GM18861 (cell line): ENCODE measurements around the gene MYL2.

Experiments used
- ATAC-seq: cut with Tn5 transposase; IDR thresholded peaks from one replicate; pipeline ENCODE4 v1.9.1; 2021; ENCODE audit not compliant: unreplicated experiment

MYL2 gene

GRCh38 chr12:110901401-110901800 lies 19.0 kb downstream of the MYL2 start:
- no peak for ATAC-seq

- no peak for ATAC-seq
Observed at GRCh38 chr12:110896559-110896958, 23.8 kb downstream of the MYL2 start.

GRCh38 chr12:110893956-110894355 lies 26.4 kb downstream of the MYL2 start:
- ATAC-seq: no peak

GRCh38 chr12:110889361-110889760 lies 31.0 kb downstream of the MYL2 start:
- ATAC-seq: no peak

- ATAC-seq: no peak
Observed at GRCh38 chr12:110888256-110888991, 32.0 kb downstream of the MYL2 start.

- ATAC-seq: no peak
Observed at GRCh38 chr12:110885152-110885840, 35.1 kb downstream of the MYL2 start.

GRCh38 chr12:110883251-110883650 lies 37.1 kb downstream of the MYL2 start:
- no peak for ATAC-seq

GRCh38 chr12:110880651-110881050 lies 39.7 kb downstream of the MYL2 start:
- ATAC-seq: no peak

GRCh38 chr12:110874781-110875180 lies 45.6 kb downstream of the MYL2 start:
- ATAC-seq: no peak

GRCh38 chr12:110874351-110874750 lies 46.0 kb downstream of the MYL2 start:
- ATAC-seq: no peak

GRCh38 chr12:110872100-110872499 lies 48.3 kb downstream of the MYL2 start:
- no peak for ATAC-seq

GRCh38 chr12:110869803-110870202 lies 50.6 kb downstream of the MYL2 start:
- no peak for ATAC-seq

- ATAC-seq: no peak
Observed at GRCh38 chr12:110869026-110869425, 51.4 kb downstream of the MYL2 start.

GRCh38 chr12:110865521-110865920 lies 54.9 kb downstream of the MYL2 start:
- ATAC-seq: no peak

- no peak for ATAC-seq
Observed at GRCh38 chr12:110863161-110863560, 57.2 kb downstream of the MYL2 start.

GRCh38 chr12:110862329-110862728 lies 58.0 kb downstream of the MYL2 start:
- ATAC-seq: no peak

- ATAC-seq: no peak
Observed at GRCh38 chr12:110861729-110862128, 58.6 kb downstream of the MYL2 start.
